Daoy (cell line): ENCODE measurements around the gene MDN1. TPM values are rescaled to one million over a fixed set of nuclear protein-coding genes. Genes with fewer than 3 reads are reported as not detected.
A peak's percentile ranks its signal among the peaks of the same experiment; 100 is the strongest.
"Not testable (repeated sequence)": the region's sequence is repeated elsewhere in the genome, so short reads cannot be mapped to it uniquely, and the experiment has no call there.

Source experiments
- DNase-seq: peaks from one replicate; pipeline ENCODE4 v3.0.0-alpha.2; 2015; ENCODE audit warnings: low read depth
- total RNA-seq: library from RNA; depleted of rRNA; stranded (reverse); fragments of >200 nt; shearing (Covaris generic); gene quantifications from 2 replicates; pipeline ENCODE4 v1.2.3, GENCODE V29; 2014

Gene MDN1
- total RNA-seq, 1 experiment from 2014 or later: 18.2 TPM

DNA sequence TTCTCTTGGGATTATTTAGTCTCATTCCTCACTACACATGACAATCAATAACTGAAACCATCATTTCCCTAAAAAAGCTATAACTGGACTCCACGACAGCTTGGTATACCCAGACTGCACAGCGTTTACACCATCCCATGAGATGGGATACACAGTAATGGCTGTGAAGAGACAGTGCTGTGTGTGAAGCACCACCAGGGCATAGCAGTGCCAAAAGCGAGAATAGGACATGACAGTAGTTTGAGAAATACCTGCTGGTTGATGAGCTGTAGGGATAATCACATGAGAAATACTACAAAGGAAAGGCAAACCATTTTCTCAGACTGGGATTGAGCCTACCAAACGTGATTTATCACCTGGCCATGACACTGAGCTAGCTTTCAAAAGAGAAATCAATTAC, 158.6 kb downstream of the MDN1 start:
- DNase-seq: no peak

DNA sequence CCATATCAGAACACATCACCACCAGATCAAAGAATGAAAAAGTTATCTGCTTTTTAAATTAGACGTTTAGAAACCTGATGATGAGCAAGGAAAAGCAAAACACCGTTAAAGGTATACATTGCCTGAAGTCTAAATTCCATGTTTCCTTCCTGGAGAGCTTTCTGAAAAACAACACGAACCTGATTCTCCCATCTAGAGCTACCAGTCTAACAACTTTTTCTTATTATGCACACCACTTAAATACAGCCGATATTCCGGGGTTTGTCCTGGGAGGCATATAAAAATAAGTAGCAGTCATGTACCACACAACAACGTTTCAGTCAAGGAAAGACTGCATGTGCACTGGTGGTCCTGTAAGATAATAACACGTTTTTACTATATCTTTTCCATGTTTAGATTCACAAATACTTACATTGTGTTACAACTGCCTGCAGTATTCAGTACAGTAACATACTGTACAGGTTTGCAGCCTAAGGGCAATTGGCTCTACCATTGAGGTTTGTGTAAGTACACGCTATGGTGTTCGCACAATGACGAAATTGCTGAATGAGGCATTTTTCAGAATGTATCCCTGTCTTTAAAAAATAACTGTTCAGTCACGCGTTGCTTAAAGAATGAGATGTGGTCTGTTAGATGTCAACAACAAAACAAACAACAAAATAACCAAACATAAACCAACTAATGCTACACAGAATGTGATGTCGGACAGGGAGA, 162.0 kb downstream of the MDN1 start:
- no peak for DNase-seq

DNA sequence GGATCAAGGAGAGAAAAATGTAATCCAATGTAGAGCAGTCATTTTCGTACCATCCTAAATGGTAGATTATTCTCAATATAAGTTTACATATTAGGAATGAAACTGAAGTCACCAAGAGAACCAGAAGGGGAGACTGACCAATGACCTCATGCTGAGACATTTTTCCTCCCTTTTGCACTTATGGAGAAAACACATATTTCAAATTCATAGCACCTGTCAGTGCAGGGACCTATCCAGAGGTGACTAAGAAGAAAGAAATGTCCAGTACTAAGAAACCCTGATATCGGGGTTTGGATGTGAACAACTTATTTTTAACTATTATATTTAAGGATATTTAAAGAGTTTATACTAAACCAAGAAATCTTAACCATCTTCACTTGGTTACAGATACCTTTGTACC, 164.5 kb downstream of the MDN1 start:
- no peak for DNase-seq

DNA sequence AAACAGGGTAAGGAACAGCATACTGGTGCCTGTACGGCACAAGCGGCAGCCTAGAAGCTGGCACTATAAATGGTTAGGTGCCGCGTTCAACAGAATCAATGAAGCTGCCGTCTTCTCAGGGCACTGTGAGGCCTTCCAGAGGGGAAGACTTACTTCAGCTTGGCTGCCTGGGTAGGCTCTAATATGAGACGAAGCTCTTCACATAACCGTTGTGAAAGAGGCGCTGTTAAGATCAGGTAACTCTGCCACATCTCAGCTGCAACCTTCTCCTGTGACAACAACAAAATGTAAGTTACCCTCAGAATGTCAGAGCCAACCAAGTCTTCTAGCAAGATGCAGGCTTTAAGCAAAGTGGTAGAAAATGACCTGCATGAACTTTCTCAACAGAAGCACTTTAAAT, 169.0 kb downstream of the MDN1 start:
- no peak for DNase-seq

DNA sequence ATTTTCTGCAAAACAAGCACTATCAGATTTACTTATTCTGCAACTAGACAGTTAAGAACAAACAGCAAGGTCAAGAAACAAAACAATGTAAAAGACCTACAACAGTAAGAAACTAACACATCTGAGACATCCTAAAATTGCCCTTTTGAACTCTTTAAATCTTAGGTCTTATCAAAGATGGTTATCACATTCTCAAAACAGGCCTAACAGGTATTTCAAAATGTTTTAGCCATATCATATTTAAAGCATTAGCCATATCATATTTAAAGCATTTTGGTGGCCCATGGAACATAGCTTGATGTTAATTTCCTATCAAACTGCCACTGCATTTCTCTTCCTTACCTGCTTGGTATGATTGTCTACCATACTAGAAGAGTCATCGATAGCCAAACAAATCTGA, 169.9 kb downstream of the MDN1 start:
- no peak for DNase-seq

DNA sequence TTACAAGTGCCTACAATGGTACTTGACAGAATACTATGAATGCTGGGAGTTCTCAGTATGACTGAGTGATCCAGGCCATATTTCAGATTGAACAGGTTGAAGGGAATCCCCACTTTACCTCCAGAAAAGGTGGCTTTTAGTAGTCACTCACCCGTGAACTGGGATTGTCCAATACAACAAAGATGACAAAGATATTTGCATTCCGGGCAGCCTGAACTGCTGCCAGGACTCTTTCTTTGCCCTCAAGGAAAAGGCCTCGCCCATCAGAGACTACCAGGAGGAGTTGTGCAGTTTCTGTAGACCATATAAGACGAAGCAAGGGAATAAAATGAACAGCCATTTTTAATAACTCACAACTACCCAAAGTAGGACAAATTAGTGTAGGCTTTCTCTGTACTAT, 174.7 kb downstream of the MDN1 start:
- no peak for DNase-seq

DNA sequence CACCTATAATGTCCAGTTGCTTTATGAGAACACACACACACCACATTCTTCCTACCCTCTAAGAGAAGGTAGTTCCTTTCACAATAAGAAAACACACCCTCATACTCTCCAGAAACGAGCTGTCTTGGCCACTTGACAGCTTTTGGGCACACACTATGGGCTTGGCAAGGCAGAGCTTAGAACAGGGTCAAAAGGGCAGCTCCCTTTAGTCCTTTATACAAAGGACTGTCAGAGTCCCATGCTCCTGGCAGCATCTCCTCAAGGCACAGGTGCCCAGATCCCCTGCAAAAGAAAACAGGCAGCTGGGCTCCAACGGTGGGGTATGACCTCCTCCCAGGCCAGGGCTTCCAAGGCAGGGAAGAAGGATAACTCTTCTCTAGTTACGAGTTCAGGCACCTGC, 176.2 kb downstream of the MDN1 start:
- DNase-seq: no peak

DNA sequence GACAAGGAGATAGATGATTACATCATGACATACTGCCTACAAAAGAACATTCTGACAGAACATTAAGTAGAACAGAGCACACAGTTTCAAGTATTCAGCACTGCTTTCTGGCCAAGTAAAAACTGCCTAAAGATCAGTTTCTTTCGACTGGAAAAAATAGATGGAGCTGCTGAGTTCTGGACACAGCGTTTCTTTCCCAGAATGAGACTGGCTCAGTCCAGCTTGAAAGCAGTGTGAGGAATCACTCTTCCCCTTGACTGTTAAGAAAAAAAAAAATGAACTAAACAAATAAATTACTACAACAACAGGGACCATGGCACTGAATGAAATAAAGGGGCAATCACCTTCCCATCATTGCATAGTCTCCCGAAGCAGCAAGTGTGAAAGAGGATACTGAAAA, 176.6 kb downstream of the MDN1 start:
- no peak for DNase-seq

DNA sequence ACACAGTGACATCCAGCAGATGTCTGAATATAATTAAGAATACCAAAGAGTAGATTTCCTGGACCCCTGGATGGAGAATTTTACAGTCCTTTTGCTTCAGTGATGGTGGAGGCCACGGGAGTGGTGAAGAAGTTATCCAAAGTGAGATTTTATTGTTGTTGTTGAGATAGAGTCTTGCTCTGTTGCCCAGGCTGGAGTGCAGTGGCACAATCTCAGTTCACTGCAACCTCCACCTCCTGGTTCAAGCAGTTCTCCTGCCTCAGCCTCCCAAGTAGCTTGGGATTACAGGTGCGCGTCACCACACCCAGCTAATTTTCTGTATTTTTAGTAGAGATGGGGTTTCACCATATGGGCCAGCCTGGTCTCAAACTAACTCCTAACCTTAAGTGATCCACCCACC, 178.0 kb downstream of the MDN1 start:
- not testable (repeated sequence) for DNase-seq

DNA sequence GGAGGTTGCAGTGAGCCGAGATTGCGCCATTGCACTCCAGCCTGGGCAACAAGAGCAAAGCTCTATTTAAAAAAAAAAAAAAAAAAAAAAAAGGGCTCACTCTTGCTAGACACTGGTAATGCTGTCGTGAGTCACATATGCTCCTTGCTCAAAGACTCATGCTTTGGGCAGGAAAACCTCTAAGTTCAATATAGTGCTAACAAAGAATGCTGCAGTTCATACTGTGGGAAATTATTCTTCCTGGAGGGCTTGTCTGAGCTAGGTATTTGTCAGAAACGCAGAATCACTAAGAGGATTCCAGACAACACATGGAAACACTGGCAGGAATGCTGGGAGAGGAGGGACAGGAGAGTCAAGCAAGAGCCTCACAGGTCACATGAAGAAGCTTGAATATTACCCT, 178.8 kb downstream of the MDN1 start:
- peak; percentile 8 for DNase-seq

DNA sequence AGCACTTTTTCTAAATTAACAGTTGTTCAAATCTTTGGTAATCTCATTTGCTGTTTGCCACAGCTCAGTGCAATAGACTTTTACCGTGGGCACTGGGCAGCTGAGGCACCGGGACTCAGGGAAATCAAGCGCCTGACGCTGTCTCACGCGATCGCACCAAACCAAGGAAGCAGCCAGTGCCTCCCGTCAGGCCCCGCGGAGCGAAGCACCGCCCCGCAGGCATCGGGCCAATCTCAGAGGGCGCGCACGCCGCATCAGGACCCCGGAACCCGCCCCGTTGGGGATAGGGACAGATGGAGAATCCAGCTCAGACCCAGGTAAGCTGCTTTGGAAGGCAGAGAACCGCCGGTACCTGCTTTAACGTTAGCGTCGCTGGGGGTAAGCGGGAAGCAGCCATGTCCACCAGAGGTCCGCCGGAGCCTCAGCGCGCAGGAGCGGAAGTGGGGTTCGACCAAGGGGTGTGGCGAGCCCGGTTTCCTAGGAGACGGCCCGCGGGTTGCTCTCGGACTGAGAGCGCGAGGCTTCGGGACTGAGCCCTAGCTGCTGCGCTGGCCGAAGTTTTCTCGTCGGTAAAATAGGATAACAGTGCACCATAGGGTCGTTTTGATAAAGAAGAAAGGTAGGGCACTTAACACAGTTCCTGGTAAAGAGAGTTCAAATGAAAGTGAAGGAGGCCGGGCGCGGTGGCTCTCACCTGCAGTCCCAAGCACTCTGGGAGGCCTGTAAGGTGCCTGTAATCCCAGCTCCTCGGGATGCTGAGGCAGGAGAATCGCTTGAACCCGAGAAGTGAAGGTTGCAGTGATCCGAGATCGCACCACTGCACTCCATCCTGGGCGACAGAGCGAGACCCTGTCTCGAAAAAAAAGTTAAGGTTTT, 181.0 kb downstream of the MDN1 start, which contains the start of gene LYRM2:
Gene LYRM2 (minus strand): TSS at position 428 of the 876 bp plus-strand sequence. CDS start 31 bp downstream, at position 397.
- peak; percentile 94 for DNase-seq

DNA sequence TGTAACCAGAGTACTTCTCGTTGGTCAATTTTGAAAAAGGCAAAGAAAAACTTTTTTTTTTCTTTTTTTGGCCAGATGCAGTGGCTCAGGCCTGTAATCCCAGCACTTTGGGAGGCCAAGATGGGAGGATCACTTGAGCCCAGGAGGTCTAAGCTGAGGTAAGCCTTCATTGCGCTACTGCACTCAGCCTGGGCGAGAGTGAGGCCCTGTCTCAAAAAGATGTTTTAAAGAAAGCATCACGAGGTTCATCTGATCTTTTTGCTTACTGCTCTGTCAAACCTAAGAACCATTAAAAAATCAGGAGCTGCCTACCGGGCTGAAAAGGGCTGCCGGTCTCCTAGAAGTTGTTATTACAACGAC, 181.7 kb downstream of the MDN1 start:
- DNase-seq: peak; percentile 6

DNA sequence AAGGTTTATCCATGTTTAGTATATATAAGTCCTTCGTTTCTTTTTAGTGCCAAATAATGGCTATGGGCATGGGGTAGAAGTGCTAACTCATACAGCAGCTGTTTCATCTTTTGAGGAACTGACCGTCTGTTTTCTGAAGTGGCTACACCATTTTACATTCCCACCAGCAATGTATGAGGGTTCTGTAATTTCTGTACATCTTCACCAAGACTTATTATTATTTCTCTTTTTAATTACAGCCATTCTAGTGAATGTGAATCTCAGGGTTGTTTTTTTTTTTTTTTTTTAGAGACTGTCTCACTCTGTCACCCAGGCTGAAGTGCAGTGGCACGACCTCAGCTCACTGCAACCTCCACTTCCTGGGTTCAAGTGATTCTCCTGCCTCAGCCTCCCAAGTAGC, 183.2 kb downstream of the MDN1 start:
- not testable (repeated sequence) for DNase-seq

DNA sequence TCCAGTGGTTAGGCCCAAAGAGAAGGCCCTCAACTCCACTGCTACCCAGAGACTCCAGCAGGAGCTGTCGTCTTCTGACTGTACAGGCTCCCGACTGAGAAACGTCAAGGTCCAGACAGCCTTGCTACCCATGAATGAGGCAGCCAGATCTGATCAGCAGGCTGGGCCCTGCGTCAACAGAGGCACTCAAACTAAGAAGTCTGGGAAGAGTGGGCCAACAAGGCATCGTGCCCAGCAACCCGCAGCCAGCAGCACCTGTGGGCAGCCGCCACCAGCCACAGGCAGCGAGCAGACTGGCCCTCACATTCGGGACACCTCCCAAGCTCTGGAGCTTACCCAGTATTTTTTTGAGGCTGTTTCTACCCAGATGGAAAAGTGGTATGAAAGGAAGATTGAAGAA, 189.1 kb downstream of the MDN1 start:
- DNase-seq: no peak

DNA sequence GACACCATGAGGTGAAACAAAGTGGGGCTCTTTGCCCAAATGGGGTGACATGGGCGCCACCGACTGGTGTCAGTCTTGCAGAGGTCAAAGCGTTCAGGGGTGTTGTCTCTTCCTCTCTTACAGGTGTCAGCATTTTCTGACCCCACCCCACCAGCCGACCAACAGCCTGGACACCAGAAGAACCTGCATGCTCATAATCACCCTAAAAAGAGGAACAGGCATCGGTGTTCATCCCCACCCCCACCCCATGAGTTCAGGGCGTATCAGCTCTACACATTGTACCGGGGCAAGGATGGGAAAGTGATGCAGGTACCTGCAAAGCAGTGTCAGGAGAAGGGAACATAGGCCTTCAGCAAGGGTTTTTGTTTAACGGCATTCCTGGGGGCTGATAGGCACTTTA, 195.8 kb downstream of the MDN1 start:
- DNase-seq: no peak

DNA sequence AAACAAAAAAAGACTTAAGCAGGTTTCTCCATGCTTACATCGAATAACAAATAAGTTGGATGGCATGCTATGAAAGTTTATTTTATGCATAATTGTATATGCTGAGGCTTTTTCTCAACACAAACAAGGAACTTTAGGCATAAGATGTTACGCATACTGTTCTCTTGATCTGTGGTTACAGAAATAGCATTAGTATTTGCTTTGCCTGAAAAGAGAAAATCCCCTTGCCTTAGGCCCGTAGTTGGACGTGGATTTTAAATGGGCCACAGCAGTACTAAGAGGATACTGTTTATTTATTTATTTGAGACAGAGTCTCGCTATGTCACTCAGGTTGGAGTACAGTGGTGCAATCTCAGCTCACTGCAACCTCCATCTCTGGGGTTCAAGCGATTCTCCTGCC, 200.0 kb downstream of the MDN1 start:
- no peak for DNase-seq

DNA sequence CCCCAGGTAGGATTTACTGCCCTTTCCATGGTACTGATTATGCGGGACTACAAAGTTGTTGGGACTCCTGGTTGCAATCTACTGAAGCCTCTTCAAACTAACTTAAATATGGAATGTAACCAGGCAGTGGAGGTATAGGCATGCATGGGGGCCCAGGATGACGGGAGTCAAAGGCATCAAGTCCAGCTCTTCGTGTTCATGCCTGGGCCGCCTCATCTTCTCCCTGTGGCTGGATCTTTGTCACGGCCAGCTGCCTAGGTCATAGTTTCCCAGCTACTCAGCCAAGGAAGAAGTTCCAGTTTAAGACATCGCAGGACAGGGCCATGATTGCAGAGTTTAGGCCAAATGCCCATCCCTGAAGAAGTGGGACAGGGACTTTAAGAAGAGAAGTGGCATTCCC, 201.6 kb downstream of the MDN1 start:
- no peak for DNase-seq

DNA sequence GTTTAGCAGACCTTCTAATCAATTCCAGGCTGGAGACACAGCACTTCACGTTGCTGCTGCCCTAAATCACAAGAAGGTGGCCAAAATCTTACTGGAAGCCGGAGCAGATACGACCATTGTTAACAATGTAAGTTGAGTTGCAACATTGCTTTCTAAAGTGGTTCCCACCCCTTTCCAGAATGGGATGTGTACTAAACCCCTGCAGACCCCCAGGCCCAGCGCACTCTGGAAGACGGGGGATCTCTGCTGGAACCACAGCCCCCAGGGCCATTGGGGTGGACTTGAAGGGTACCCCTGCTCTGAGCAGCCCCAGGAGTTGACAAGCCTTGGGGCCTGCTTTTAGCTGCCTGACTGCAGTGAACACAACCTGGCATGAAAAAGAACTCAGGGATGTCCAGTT, 203.1 kb downstream of the MDN1 start:
- DNase-seq: no peak

DNA sequence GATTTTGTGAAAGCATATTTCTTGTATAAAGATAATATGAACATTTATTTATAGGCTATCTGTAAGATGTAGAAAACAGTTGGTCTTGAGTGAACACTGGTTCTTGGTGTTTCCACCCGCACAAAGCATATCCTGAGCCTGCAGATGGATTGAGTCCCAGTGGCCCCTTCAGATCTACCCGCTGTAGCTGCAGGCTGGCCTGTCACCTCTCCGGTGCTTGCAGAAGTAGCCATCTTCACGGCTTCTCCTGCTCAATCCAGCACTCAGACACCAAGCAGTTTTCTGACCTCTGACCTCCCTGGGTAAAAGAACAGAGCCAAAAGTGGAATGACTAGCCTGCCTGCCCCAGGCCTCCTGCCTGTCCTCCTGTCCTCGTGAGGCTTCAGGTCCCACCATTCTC, 203.7 kb downstream of the MDN1 start:
- no peak for DNase-seq

DNA sequence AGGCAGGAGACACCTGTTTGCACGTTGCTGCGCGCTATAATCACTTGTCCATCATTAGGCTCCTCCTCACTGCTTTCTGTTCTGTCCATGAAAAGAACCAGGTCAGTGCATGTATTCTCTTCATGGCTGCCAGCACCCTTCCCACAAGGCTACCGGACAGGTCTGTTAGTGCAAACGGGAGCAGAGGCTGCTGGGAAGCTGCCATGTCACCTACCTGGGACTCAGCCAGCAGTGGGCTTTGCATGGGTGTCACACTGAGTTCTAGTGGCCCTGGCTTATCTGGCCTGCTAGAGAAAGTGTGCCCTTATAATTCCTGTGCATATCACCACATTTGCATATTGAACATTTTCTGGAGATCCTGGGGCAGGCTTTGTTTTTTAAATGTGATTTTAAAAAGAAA, 205.8 kb downstream of the MDN1 start:
- DNase-seq: no peak

DNA sequence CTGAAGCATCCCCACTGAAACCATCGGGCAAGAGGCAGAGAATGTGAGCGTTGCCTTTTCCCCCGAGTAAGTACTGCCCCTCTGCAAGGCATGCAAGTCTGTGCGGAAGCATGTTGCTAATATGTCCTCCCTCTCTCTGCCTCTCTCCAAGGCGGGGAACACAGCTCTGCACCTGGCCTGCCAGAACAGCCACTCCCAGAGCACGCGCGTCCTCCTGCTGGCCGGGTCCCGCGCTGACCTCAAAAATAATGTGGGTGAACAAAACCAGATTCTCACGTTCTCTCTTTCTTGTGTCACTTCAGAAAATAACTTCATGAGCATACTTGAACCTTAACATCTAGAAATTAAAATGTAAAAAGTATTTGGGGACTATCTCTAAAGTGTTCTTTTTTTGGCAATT, 207.5 kb downstream of the MDN1 start:
- no peak for DNase-seq

DNA sequence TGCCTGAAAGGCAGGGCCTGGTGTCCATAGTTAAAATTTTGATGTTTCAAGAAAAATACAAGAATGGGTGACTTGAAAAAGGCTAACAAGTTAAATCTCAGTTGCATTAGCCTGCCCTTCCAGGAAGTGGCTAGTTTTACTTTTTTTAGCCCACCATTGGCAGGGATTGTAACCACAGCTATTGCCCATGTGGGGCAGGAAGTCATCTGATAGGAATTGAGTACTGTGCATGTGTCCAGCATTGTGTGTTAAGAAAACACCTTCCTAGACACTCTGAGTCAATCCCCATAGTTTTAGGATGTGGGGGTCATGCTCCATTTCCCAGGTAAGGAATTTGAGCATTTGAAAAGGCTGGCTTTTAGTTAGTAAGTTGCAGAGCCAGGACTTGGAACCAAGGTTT, 207.9 kb downstream of the MDN1 start:
- peak; percentile 36 for DNase-seq

DNA sequence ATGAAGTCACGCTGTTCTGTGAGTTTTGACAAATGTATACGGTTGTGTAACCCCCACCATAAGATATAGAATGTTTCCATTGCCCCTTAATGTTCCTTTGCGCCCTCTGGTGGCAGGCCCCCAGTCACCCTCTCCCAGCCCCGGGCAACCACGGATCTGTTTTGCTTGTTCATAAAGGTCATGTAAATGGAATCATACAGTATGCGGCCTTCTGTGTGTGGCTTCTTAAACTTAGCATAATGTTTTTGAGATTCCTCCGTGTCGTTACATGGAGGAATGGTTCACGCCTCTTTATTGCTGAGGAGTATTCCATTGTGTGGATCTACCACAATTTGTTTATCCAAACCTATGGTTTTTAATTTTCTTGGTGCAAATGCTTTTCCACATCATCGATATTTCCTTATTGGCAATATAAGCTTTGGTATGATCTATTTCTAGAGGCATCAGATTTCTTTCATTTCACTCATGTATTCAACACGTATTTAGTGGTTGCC, 209.4 kb downstream of the MDN1 start:
- peak; percentile 45 for DNase-seq
